Lower lobe of right lung (tissue), 2 donors: ENCODE measurements around the gene PPP1R7. TPM values are rescaled to one million over a fixed set of nuclear protein-coding genes. Genes with fewer than 3 reads are reported as not detected.

Experiments used
- ATAC-seq, 2 donors: fragments of 200-7000 bp; cut with Tn5 transposase; one replicate each; pipeline ENCODE4 v1.9.1; 2020 to 2022; ENCODE audit warnings: mild to moderate bottlenecking in 2 of 2, moderate library complexity in 2 of 2
- DNase-seq: peaks from one replicate; pipeline ENCODE4 v3.0.0-alpha.2; 2020
- H3K27ac ChIP-seq: fragments of 200-600 bp; one replicate; pipeline ENCODE4 v1.8.0; 2022
- H3K27me3 ChIP-seq: fragments of 200-600 bp; one replicate; pipeline ENCODE4 v1.8.0; 2022; ENCODE audit warnings: low read depth
- H3K36me3 ChIP-seq: fragments of 200-600 bp; one replicate; pipeline ENCODE4 v1.8.0; 2022; ENCODE audit warnings: mild to moderate bottlenecking
- H3K4me1 ChIP-seq: fragments of 200-600 bp; one replicate; pipeline ENCODE4 v1.8.0; 2022
- H3K4me3 ChIP-seq: fragments of 200-600 bp; one replicate; pipeline ENCODE4 v1.8.0; 2022; ENCODE audit warnings: mild to moderate bottlenecking
- H3K9me3 ChIP-seq: fragments of 200-600 bp; one replicate; pipeline ENCODE4 v1.8.0; 2022
- intact Hi-C: fragments of 100-400 bp; cut with DNase I; formaldehyde crosslinking; loops from one replicate; pipeline ENCODE4 v1.11.0; 2022
- total RNA-seq: library from RNA; stranded (reverse); fragmentation: NEBNext Ultra II Directional; extraction: Animal tissue kit (Norgen Biotek cat#: 25700); gene quantifications from one replicate; pipeline ENCODE4 v1.2.1, GENCODE V29; 2021
- TF ChIP-seq, protein P1 (sequence below): fragments of 200-600 bp; IDR thresholded peaks from one replicate; pipeline ENCODE4 v1.8.0; 2022; ENCODE audit warnings: antibody characterized with exemption, mild to moderate bottlenecking
- donor health status: DM: no; HTN: yes; CAD: no; lungs with severe emphysema.

Gene PPP1R7
- total RNA-seq, 1 donor from 2014 or later = 58.9 TPM

DNA sequence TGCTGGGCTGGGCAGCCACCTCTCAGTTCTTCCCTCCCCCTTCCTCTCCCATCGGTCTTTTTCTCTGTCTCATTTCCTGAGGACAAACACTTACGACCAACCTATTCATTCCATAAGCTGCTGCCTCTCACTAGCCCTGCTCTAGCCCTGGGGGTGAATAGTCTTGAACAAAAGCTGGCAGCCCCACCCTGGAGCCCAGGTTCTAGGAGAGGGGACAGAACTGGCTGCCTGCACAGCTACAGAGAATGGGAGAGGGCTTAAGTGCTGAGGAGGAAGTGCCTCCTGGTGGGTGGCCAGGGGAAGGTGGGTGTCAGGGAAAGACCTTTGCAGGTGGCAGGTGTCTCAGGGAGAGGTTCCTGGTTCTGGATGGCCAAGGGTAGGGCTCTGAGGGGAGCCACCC lies 61.0 kb downstream of the PPP1R7 start:
- H3K27ac ChIP-seq = no peak overlapping the region
- TF ChIP-seq, protein P1, sequence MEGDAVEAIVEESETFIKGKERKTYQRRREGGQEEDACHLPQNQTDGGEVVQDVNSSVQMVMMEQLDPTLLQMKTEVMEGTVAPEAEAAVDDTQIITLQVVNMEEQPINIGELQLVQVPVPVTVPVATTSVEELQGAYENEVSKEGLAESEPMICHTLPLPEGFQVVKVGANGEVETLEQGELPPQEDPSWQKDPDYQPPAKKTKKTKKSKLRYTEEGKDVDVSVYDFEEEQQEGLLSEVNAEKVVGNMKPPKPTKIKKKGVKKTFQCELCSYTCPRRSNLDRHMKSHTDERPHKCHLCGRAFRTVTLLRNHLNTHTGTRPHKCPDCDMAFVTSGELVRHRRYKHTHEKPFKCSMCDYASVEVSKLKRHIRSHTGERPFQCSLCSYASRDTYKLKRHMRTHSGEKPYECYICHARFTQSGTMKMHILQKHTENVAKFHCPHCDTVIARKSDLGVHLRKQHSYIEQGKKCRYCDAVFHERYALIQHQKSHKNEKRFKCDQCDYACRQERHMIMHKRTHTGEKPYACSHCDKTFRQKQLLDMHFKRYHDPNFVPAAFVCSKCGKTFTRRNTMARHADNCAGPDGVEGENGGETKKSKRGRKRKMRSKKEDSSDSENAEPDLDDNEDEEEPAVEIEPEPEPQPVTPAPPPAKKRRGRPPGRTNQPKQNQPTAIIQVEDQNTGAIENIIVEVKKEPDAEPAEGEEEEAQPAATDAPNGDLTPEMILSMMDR = no peak
- H3K4me3 ChIP-seq = no peak overlapping the region
- no peaks in the 10 kb centered on the region for H3K27me3 ChIP-seq
- H3K4me1 ChIP-seq = no peaks in the 10 kb centered on the region
- ATAC-seq (no peak), DNase-seq (no peak)
- intact Hi-C loops = no loop called here
- no peaks in the 10 kb centered on the region for H3K9me3 ChIP-seq
- H3K36me3 ChIP-seq = no peaks in the 10 kb centered on the region

DNA sequence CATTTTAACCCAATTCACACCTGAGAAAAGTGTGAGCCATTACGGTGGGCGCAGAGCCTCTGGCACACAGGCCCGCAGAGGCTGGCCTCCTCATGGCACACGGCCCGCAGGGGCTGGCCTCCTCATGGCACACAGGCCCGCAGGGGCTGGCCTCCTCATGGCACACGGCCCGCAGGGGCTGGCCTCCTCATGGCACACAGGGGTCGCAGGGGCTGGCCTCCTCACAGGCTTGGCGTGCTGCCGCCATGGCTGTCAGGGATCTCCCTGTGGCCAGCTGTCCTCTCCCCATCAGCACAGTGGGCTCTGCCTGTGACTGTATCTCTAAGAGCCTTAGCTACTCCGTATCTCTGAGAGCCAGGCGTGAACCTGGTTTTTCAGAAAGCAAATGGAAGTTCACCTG lies 62.8 kb downstream of the PPP1R7 start:
- no peak for DNase-seq

DNA sequence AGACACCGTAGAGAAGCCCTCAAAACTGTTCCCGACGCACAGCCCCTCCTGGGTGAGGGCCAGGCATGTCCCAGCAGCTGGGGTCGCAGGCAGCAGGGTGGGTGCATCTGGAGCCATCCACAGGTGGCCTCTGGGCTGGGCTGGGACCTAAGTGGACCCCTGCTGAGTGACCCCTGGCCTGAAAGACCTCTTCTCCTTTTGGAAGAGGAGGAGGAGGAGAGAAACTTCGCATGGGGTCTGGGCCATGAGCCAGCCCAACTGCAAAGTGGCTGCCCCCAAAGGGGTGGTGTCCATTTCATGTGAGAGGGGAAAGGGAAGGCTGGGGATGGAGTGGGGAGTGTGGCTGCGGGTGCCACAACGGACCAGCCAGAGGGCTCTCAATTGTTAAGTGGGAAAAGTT lies 63.3 kb downstream of the PPP1R7 start:
- peaks cover 2% of the 10 kb centered on the region for H3K4me1 ChIP-seq
- TF ChIP-seq, protein P1 = no peak
- DNase-seq = no peak
- intact Hi-C loops = no loop called here
- no peaks in the 10 kb centered on the region for H3K27me3 ChIP-seq
- H3K36me3 ChIP-seq = no peaks in the 10 kb centered on the region
- no peaks in the 10 kb centered on the region for H3K9me3 ChIP-seq
- no peak overlapping the region for H3K4me3 ChIP-seq
- H3K27ac ChIP-seq = no peak overlapping the region
- ATAC-seq = no peak

More for the DNA sequence above, 62.8 kb downstream of the PPP1R7 start:
- Histone ChIP-seq H3K4me3 (no peak overlapping the region), H3K27me3 (no peaks in the 10 kb centered on the region), H3K4me1 (no peaks in the 10 kb centered on the region), H3K27ac (no peak overlapping the region), H3K36me3 (no peaks in the 10 kb centered on the region), H3K9me3 (no peaks in the 10 kb centered on the region)
- TF ChIP-seq, protein P1 = no peak
- no peak for ATAC-seq
- intact Hi-C loops = no loop called here

DNA sequence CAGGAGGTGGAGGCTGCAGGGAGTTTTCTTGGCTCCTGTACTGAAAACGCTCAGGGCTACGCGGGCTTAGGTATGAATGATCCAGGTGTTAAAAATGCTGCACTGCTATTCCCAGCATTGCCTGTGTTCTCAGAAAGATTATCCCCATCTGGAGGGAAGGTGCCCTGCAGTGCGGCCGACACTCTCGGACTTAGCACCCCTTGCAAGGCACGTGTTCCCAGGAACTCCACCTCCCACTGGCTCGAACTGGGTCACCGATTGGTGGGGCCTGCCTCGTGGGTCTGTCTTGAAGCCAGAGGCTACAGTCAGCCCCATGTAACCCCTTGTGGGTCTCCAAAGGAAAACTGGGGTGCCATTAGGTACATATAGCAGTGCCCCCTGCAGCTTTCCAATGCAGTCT lies 63.9 kb downstream of the PPP1R7 start:
- no peaks in the 10 kb centered on the region for H3K36me3 ChIP-seq
- no peak overlapping the region for H3K27ac ChIP-seq
- H3K27me3 ChIP-seq = no peaks in the 10 kb centered on the region
- intact Hi-C loops = no loop called here
- no peak overlapping the region for H3K4me3 ChIP-seq
- no peaks in the 10 kb centered on the region for H3K9me3 ChIP-seq
- DNase-seq (no peak), ATAC-seq (no peak)
- H3K4me1 ChIP-seq = peaks cover 9% of the 10 kb centered on the region
- TF ChIP-seq, protein P1 = no peak

DNA sequence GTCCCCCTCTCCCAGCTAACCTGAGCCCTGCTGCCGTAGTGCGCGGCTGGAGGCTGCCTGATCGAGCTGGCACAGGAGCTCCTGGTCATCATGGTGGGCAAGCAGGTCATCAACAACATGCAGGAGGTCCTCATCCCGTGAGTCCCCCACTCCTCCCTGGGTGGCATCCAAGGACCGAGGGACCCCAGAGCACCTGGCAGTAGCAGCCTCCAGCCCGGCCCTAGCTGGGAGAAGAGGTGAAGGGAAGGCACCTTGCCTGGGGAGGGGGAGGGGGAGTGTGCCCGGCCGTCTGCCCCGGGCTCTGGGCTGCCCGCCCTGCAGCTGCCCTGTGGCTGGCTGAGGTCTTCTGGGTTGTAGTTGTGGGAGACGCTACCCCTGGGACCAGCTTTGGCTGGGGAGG lies 64.5 kb downstream of the PPP1R7 start:
- Histone ChIP-seq H3K36me3 (no peaks in the 10 kb centered on the region), H3K4me1 (peaks cover 12% of the 10 kb centered on the region), H3K9me3 (no peaks in the 10 kb centered on the region), H3K27ac (no peak overlapping the region), H3K4me3 (no peak overlapping the region), H3K27me3 (no peaks in the 10 kb centered on the region)
- ATAC-seq (no peak), DNase-seq (no peak)
- intact Hi-C loops = no loop called here
- TF ChIP-seq, protein P1 = no peak

DNA sequence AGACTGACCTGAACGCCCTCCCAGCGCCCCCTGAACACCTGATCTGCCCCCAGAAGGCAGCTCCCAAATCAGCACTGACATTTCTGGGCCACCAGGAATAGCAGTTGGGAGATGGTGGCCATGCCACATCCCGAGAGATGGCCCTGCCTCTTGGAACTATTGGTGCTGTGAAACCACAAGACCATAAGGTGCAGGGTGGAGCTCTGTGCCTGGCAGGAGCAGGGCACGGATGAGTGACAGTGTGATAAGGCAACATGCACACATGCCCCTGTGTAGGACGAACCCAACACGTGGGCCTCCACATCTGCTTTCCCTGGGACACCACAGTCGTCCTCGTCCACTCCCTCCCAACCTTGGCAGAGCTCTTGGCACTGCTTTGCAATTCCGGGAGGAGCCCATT lies 65.2 kb downstream of the PPP1R7 start:
- H3K9me3 ChIP-seq = no peaks in the 10 kb centered on the region
- no peak overlapping the region for H3K4me3 ChIP-seq
- H3K27ac ChIP-seq = no peak overlapping the region
- H3K4me1 ChIP-seq = peaks cover 12% of the 10 kb centered on the region
- ATAC-seq (no peak), DNase-seq (no peak)
- no peaks in the 10 kb centered on the region for H3K36me3 ChIP-seq
- TF ChIP-seq, protein P1 = no peak
- intact Hi-C loops = no loop called here
- no peaks in the 10 kb centered on the region for H3K27me3 ChIP-seq
